HG02840 (cell line): Measurements from ENCODE around the gene RDX.

ENCODE experiments used
- ATAC-seq: cut with Tn5 transposase; IDR thresholded peaks from one replicate; pipeline ENCODE4 v1.9.1; 2021; ENCODE audit warnings: mild to moderate bottlenecking, moderate library complexity, moderate number of reproducible peaks; ENCODE audit not compliant: unreplicated experiment, low FRiP score

The RDX gene

GRCh38 chr11:110147962-110148709, 148.3 kb downstream of the RDX start:
- ATAC-seq, result no peak

DNA sequence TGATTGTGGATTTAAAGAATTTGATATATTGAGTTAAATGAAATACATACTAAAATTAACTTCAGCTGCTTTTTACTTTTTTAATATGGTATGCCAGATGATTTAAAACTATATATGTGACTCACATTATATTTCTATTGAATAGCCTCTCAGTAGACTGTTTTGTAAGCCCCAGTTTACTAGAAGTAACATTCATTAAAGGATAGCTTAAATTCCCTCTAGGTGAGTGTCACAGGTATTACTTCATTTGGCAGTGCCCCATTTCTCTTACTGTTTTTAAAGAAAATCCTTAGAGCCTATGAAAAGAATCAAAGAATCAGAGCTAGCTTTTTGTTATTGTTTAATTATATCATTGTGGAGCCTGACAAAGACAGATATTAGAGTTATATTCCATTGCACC, 154.6 kb downstream of the RDX start:
- no peak for ATAC-seq

DNA sequence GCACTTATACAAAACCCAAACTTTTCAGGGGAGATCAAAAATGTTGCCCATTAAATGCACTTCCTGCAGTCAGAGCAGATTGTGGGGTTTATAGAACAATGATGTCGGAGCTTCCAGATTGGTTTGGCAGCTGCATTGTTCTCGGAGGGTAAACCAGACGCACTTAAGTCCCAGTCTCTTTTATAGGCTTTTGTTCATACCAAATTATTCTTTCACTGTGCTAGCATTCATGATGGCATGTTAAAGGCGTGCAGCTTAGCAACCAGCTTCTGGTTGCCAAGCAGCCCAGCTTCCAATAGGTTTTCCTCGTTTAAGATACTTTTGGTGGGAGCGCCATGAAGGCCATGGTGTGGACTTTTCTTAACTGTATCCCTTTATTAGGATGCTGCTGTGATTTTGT, 162.3 kb downstream of the RDX start:
- ATAC-seq, result no peak

GRCh38 chr11:110133160-110133559, 163.3 kb downstream of the RDX start:
- ATAC-seq, result no peak

DNA sequence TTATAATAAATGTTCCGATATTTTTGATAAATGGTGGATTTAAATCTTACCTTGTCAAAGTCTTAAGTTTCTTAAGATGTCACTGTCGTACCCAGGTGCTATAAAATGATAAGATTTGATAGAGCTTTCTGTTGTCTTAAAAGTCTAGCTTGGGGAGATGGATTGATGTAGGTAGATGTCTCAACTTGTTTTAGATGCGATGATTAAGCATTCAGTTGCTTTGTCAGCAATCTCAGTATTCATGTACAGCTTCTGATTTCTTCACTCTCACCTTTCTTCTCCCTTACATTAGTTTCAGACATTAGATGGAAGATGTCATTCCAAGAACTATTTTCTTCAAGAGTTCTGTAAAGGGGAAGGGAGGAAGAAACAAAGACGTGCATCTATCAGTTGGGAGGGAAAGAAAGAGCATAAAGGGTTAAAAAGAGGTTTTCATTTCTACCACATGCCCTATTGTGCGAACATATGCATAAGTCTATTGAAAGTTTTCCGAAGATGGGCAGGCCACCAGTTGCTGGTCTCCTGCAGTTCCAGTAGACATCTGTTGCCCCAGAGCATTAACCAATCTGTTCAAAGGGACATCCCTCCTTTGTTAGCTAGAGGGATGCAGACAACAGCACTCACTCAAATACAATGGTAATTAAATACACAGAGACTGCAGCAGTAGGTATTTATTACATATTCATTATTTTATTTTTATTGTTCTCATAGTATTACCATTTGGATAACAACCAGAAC, 164.9 kb downstream of the RDX start:
- ATAC-seq, result no peak

DNA sequence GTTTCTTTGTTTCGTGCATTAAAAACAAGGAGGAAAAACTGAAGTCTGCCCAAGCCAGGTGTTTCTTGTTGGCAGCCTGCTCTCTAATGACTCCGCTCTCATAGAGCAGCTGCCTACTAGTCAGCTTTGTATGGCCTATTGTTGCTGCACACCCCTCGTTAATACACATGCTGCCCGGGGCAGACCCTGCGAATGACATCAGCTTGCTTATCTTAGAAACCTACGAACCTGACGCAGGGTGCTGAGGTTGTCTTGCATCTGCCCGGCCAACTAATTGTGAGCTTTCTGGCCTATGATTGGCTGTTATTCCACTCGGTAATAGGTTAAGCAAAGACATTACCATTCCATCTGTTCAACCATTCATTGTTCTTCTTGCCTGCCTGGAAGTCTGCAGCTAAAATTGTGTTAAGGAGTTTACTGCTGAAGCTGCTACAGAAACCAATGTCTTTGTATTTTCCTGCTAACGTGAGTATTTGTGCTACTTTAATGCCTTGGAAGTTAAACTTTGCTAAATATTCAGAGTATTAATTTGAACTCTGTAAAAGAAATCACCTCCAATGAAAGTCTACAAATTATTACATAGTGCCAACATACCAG, 165.7 kb downstream of the RDX start:
- ATAC-seq, result no peak

GRCh38 chr11:110128161-110128560, 168.3 kb downstream of the RDX start:
- ATAC-seq, result no peak

- no peak for ATAC-seq
Observed at GRCh38 chr11:110126936-110127335, 169.5 kb downstream of the RDX start.

- no peak for ATAC-seq
Observed at GRCh38 chr11:110125632-110126031, 170.8 kb downstream of the RDX start.
